GM19397 (cell line): ENCODE results near the gene OBSL1.

Experiments
- ATAC-seq: cut with Tn5 transposase; IDR thresholded peaks from one replicate; pipeline ENCODE4 v1.9.1; 2021; ENCODE audit warnings: mild to moderate bottlenecking, moderate library complexity; ENCODE audit not compliant: unreplicated experiment

Gene OBSL1

GRCh38 chr2:219552382-219553167, 18.8 kb downstream of the OBSL1 start:
- peak; percentile 94 for ATAC-seq

GRCh38 chr2:219551441-219552381, 19.6 kb downstream of the OBSL1 start:
- peak; percentile 19 for ATAC-seq

- no peak for ATAC-seq
Measured at GRCh38 chr2:219549619-219550018, 21.7 kb downstream of the OBSL1 start.

GRCh38 chr2:219548990-219549389, 22.3 kb downstream of the OBSL1 start:
- no peak for ATAC-seq

- ATAC-seq = no peak
Measured at GRCh38 chr2:219547621-219548020, 23.7 kb downstream of the OBSL1 start.

- ATAC-seq = no peak
Measured at GRCh38 chr2:219545943-219546352, 25.4 kb downstream of the OBSL1 start.

GRCh38 chr2:219545295-219545942, 25.9 kb downstream of the OBSL1 start:
- no peak for ATAC-seq

GRCh38 chr2:219544567-219544966, 26.8 kb downstream of the OBSL1 start:
- ATAC-seq = no peak

GRCh38 chr2:219543596-219544358, 27.6 kb downstream of the OBSL1 start, which contains the start of the genes CHPF and TMEM198:
Gene CHPF (minus strand): TSS chr2:219543809. CDS start chr2:219543538, 271 bp downstream.
Gene TMEM198 (plus strand): TSS chr2:219544028. CDS start chr2:219544728, 700 bp downstream.
- ATAC-seq = peak; percentile 75

GRCh38 chr2:219542931-219543595, 28.3 kb downstream of the OBSL1 start:
- ATAC-seq = peak; percentile 38

- peak; percentile 41 for ATAC-seq
Measured at GRCh38 chr2:219541611-219542180, 29.6 kb downstream of the OBSL1 start.

- no peak for ATAC-seq
Measured at GRCh38 chr2:219540784-219541504, 30.4 kb downstream of the OBSL1 start.

GRCh38 chr2:219539926-219540678, 31.2 kb downstream of the OBSL1 start:
- ATAC-seq = no peak

GRCh38 chr2:219538956-219539788, 32.2 kb downstream of the OBSL1 start:
- ATAC-seq = no peak

GRCh38 chr2:219538504-219538951, 32.8 kb downstream of the OBSL1 start:
- ATAC-seq = no peak

GRCh38 chr2:219537657-219538488, 33.5 kb downstream of the OBSL1 start:
- no peak for ATAC-seq
